Heart left ventricle (tissue), 16 donors: ENCODE results near the gene ALAD. TPM values are rescaled to one million over a fixed set of nuclear protein-coding genes. Genes with fewer than 3 reads are reported as not detected.
A peak's percentile ranks its signal among the peaks of the same experiment; 100 is the strongest.

Experiments used
- ATAC-seq, 4 donors: fragments of 200-7000 bp; cut with Tn5 transposase; one replicate each; pipeline ENCODE4 v1.9.1; 2020 to 2022; ENCODE audit warnings: moderate library complexity in 4 of 4, mild to moderate bottlenecking in 3 of 4, moderate number of reproducible peaks in 1 of 4
- DNase-seq, 5 donors: peaks; one replicate each; pipeline ENCODE4 v3.0.0-alpha.2; 2020
- H3K27ac ChIP-seq, 12 donors: fragments of 200-600 bp; sonication (generic) in 4 of 12; one replicate each; pipeline versions ENCODE4 v1.5.0 to v1.8.0; 2016 to 2022; ENCODE audit warnings: mild to moderate bottlenecking in 2 of 12
- H3K27me3 ChIP-seq, 9 donors: fragments of 200-600 bp; sonication (generic) in 2 of 9; one replicate each; pipeline versions ENCODE4 v1.5.1 to v1.8.0; 2016 to 2022; ENCODE audit warnings: mild to moderate bottlenecking in 3 of 9
- H3K36me3 ChIP-seq, 9 donors: fragments of 200-600 bp; sonication (generic) in 2 of 9; one replicate each; pipeline versions ENCODE4 v1.5.0 to v1.8.0; 2018 to 2022; ENCODE audit warnings: mild to moderate bottlenecking in 2 of 9
- H3K4me1 ChIP-seq, 12 donors: fragments of 200-600 bp; sonication (generic) in 4 of 12; one replicate each; pipeline versions ENCODE4 v1.5.0 to v1.8.0; 2016 to 2022; ENCODE audit warnings: mild to moderate bottlenecking in 3 of 12
- H3K4me3 ChIP-seq, 12 donors: fragments of 200-600 bp; sonication (generic) in 4 of 12; one replicate each; pipeline versions ENCODE4 v1.5.0 to v1.8.0; 2017 to 2022; ENCODE audit warnings: mild to moderate bottlenecking in 9 of 12, moderate library complexity in 4 of 12
- H3K9me3 ChIP-seq, 12 donors: fragments of 200-600 bp; sonication (generic) in 4 of 12; one replicate each; pipeline versions ENCODE4 v1.5.0 to v1.8.0; 2016 to 2022; ENCODE audit warnings: mild to moderate bottlenecking in 1 of 12
- CTCF ChIP-seq, 12 donors: fragments of 200-600 bp; sonication (generic) in 4 of 12; IDR thresholded peaks; one replicate each; pipeline versions ENCODE4 v1.5.0 to v1.8.0; 2018 to 2022; ENCODE audit warnings: antibody characterized with exemption in 12 of 12, mild to moderate bottlenecking in 5 of 12
- POLR2A ChIP-seq, 2 donors: fragments of 450-650 bp; IDR thresholded peaks; one replicate each; pipeline ENCODE4 v1.6.1; 2017; ENCODE audit warnings: antibody characterized with exemption in 2 of 2, mild to moderate bottlenecking in 2 of 2, moderate library complexity in 2 of 2
- WGBS, 4 donors: extraction: QIAGEN DNeasy Blood & Tissue Kit in 2 of 4; methylation state at CpG; one replicate each; pipeline versions ENCODE4 v1.1.5 to v1.1.7; 2013 to 2018; 5-methylcytosine and 5-hydroxymethylcytosine counted together
- intact Hi-C, 10 donors: fragments of 100-400 bp; cut with DNase I; formaldehyde crosslinking; loops; one replicate each; pipeline versions ENCODE4 v1.11.1 to v1.14.2; 2022
- polyA plus RNA-seq, 2 donors: library from polyadenylated mRNA; stranded (reverse); fragments of 200-250 nt; gene quantifications; one replicate each; pipeline ENCODE4 v1.2.3, GENCODE V29; 2013
- total RNA-seq, 9 donors: library from RNA; depleted of rRNA in 2 of 9; stranded (reverse); fragments of >200 nt in 2 of 9; fragmentation: NEBNext Ultra II Directional in 3 of 9; extraction: Animal tissue kit (Norgen Biotek cat#: 25700) in 3 of 9; gene quantifications; one replicate each; pipeline versions ENCODE4 v1.1.0 to v1.2.4, GENCODE V29; 2016 to 2023
- donor health status: ischemic (EF 13 %, LVEDD 7.1; RV severe dilation, severe dysfunction).
- donor health status: healthy with polysubstance abuse.
- donor health status: DM: no; HTN: yes; CAD: no.
- donor health status: DM: no; HTN: no; CAD: no.
- donor health status: ischemic (EF 25% LVEDD 6.9; RV normal size, moderate dysfunction).
- donor health status: ischemic (EF 25% LVEDD 5.7; RV mildly dilated, moderate dysfunction).
- donor health status: healthy.
- donor health status: DM: yes; HTN: yes; CAD: no.
- donor health status: ischemic (EF 35%, LVEDD 5.7; RV mildly dilated, moderate dysfunction).
- donor health status: nonischemic (EF 11% LVEDD 7.7; RV severe dilation, severe dysfunction).
- donor health status: DM: yes; HTN: yes; CAD: no.
- donor health status: PGD.
- donor health status: ischemic (EF 29% LVEDD 5.4; RV normal size, mild dysfunction).
- donor health status: nonischemic (EF 23%, LVEDD 6.1; RV moderate dilation, normal function).

The ALAD gene
- total and polyA plus RNA-seq, 11 donors, result 39.8 to 153 (median 85.6) TPM

DNA sequence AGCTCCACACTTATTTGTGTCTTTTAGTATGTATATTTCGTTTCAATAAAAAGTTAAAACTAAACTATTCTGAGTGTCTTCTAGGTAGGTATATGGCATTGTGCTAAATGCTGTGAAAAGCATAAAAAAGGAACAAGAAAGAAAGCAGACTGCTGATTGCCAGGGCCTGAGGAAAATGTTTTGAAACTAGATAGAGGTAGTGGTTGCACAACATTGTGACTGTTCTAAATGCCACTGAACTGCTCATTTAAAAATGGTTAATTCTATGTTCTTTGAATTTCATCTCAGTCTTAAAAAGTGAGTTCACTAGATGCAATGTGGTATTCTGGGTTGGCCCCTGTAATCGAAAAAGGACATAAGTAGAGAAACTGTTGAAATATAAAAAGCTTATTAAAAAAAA is 2.6 kb upstream of the ALAD start:
- ATAC-seq (no peak), DNase-seq (no peak)
- no peaks in the 10 kb centered on the region for H3K9me3 ChIP-seq
- H3K36me3 ChIP-seq, result peaks cover 0 to 17% (median 14%) of the 10 kb centered on the region in 9 donors
- intact Hi-C loops, result loop anchor here in 8 of 10 donors (5.0 to 10.0 kb wide), 7 partner anchors 61 to 251 kb away; partner anchors contain the start of genes CDC26 (in 4 of the 8), PRPF4 (in 4 of the 8), WDR31 (in 2 of the 8) and SLC31A2 (in 1 of the 8)
- TF ChIP-seq POLR2A (IDR thresholded peaks at IDR 0.05) (no peak), CTCF (IDR thresholded peaks at IDR 0.05) (no peak)
- H3K27me3 ChIP-seq, result no peaks in the 10 kb centered on the region
- H3K4me1 ChIP-seq, result peaks cover 0 to 58% (median 21%) of the 10 kb centered on the region in 12 donors
- no peak overlapping the region for H3K4me3 ChIP-seq
- WGBS, 4 donors, result 78 to 86% (median 83%) methylated on average over 2 of the region's 2 CpGs
- H3K27ac ChIP-seq, result peak overlapping the region in 1 of 12 donors; percentile 62

GRCh38 chr9:113399646-113400200 is 1.4 kb downstream of the ALAD start:
- TF ChIP-seq CTCF (IDR thresholded peaks at IDR 0.05), result no peak
- TF ChIP-seq POLR2A (IDR thresholded peaks at IDR 0.05), result no peak
- Histone ChIP-seq H3K4me3 (peak overlapping the region in 8 of 12 donors; percentile 70 to 94 (median 89)), H3K27me3 (no peaks in the 10 kb centered on the region), H3K4me1 (peaks cover 0 to 44% (median 23%) of the 10 kb centered on the region in 12 donors), H3K36me3 (peaks cover 0 to 8% (median 0%) of the 10 kb centered on the region in 9 donors), H3K27ac (peak overlapping the region in 10 of 12 donors; percentile 12 to 88 (median 47)), H3K9me3 (no peaks in the 10 kb centered on the region)
- 60 to 81% (median 72%) methylated on average over 3 of the region's 3 CpGs for WGBS, 4 donors
- DNase-seq, result peak in 1 of 5 donors; percentile 43
- intact Hi-C loops, result loop anchor here in 8 of 10 donors (2.0 to 10.0 kb wide), 10 partner anchors 55 to 247 kb away; partner anchors contain the start of genes WDR31 (in 7 of the 8), CDC26 (in 4 of the 8), PRPF4 (in 4 of the 8) and BSPRY (in 1 of the 8)
- ATAC-seq, result no peak

GRCh38 chr9:113398796-113399195 is 2.3 kb downstream of the ALAD start:
- no peaks in the 10 kb centered on the region for H3K27me3 ChIP-seq
- DNase-seq, result no peak
- peak overlapping the region in 11 of 12 donors; percentile 20 to 88 (median 48) for H3K27ac ChIP-seq
- no peaks in the 10 kb centered on the region for H3K9me3 ChIP-seq
- no peak for TF ChIP-seq POLR2A (IDR thresholded peaks at IDR 0.05)
- TF ChIP-seq CTCF (IDR thresholded peaks at IDR 0.05), result no peak
- peaks cover 0 to 39% (median 23%) of the 10 kb centered on the region in 12 donors for H3K4me1 ChIP-seq
- H3K36me3 ChIP-seq, result peaks cover 0 to 17% (median 0%) of the 10 kb centered on the region in 9 donors
- intact Hi-C loops, result loop anchor here in 4 of 10 donors (2.0 to 10.0 kb wide), 3 partner anchors 54 to 88 kb away; partner anchors contain the start of genes WDR31 (in 3 of the 4) and BSPRY (in 1 of the 4)
- peak overlapping the region in 1 of 12 donors; percentile 2 for H3K4me3 ChIP-seq
- no peak for ATAC-seq
- 83 to 93% (median 91%) methylated on average over 5 of the region's 5 CpGs for WGBS, 4 donors

DNA sequence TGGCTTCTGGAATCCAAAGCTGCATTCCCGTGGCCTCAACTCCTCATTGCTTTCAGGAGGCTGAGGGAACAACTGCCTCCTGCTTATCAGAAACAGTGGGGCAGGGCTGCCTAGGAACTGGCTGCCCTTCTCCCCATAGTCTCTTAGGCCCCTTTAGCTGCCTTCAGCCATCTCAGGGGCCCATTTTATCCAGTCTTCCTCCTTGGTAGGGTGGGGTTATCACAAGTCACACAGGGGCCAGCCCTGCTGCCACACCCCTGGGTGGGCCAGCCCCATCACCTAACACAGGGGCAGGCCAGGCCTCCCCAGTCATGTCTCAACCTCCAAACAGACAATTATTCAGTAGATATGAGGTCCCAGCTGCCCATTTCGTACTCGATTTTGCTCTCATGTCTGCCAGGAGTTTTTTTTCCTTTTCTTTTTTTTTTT is 3.9 kb downstream of the ALAD start:
- H3K36me3 ChIP-seq, result peaks cover 0 to 30% (median 8%) of the 10 kb centered on the region in 9 donors
- DNase-seq (no peak), ATAC-seq (no peak)
- no peaks in the 10 kb centered on the region for H3K27me3 ChIP-seq
- 81 to 89% (median 83%) methylated on average over 3 of the region's 3 CpGs for WGBS, 4 donors
- no peak overlapping the region for H3K4me3 ChIP-seq
- H3K4me1 ChIP-seq, result peaks cover 0 to 39% (median 23%) of the 10 kb centered on the region in 12 donors
- no peaks in the 10 kb centered on the region for H3K9me3 ChIP-seq
- no peak overlapping the region for H3K27ac ChIP-seq
- no peak for TF ChIP-seq POLR2A (IDR thresholded peaks at IDR 0.05)
- no peak for TF ChIP-seq CTCF (IDR thresholded peaks at IDR 0.05)
- intact Hi-C loops, result loop anchor here in 3 of 10 donors (5.0 to 10.0 kb wide), 2 partner anchors 52 to 55 kb away; partner anchors contain the start of genes WDR31 (in 3 of the 3) and BSPRY (in 1 of the 3)
